Measurements from ENCODE around the gene TSHZ3. TPM values are rescaled to one million over a fixed set of nuclear protein-coding genes. Genes with fewer than 3 reads are reported as not detected.

Gene TSHZ3
- total and polyA plus RNA-seq, 9 donors = 8.0 to 19.8 (median 16.2) TPM

DNA sequence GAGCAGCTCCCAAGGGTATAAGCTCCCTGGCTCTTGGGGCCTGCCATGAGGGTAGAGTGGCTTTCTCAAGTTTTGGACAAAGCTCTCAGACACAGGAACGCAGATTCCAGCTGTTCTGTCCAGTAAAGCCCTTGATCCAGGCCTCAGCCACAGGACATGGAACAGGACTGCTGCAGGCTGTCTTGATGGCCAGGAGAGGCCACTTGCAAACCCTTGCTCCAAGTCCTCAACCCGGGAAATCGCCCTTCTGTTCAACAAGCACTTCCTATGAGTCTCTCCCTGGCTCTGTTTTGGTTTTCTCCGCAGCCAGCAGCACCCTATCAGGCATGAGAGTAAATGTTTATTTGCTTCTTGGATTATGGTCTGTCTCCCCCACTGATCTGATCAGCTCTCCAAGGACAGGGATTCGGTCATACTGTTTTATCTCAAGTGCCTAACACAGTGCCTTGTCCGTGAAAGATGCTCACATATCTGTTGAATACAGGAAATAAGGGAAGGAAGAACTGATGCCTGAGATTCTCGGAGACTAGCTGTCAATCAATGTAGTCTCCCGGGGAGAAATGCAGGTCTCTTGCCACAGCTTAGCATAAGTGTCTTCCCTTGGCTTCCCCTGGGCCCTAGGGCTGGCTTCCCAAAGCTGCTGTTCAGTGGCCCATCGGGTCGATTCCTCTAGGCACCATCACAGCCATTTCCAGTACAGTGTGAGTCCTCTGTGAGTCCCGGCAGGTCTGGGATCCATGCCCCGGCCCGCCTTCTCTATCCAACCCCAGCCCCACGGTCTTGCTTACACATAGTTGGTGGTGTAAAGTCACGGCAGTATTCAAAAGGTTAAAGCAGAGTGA is 90.8 kb downstream of the TSHZ3 start:
- H3K36me3 ChIP-seq (ENCODE audit: control insufficient read depth, insufficient read depth, low read length) = no peaks in the 10 kb centered on the region
- H3K27me3 ChIP-seq (ENCODE audit: control insufficient read depth, insufficient read depth, low read length) = peaks cover 2% of the 10 kb centered on the region
- 58% methylated on average over 7 of the region's 15 CpGs for WGBS (ENCODE audit: insufficient coverage)
- H3K4me3 ChIP-seq (ENCODE audit: low read length) = no peak overlapping the region
- peaks cover 84% of the 10 kb centered on the region for H3K4me1 ChIP-seq (ENCODE audit: control insufficient read depth, insufficient read depth, low read length)
- H3K27ac ChIP-seq (ENCODE audit: low read length) = peak overlapping the region; percentile 80
- DNase-seq = no peak
- no peaks in the 10 kb centered on the region for H3K9me3 ChIP-seq (replicated peaks; ENCODE audit: control insufficient read depth, low read depth, low read length)

DNA sequence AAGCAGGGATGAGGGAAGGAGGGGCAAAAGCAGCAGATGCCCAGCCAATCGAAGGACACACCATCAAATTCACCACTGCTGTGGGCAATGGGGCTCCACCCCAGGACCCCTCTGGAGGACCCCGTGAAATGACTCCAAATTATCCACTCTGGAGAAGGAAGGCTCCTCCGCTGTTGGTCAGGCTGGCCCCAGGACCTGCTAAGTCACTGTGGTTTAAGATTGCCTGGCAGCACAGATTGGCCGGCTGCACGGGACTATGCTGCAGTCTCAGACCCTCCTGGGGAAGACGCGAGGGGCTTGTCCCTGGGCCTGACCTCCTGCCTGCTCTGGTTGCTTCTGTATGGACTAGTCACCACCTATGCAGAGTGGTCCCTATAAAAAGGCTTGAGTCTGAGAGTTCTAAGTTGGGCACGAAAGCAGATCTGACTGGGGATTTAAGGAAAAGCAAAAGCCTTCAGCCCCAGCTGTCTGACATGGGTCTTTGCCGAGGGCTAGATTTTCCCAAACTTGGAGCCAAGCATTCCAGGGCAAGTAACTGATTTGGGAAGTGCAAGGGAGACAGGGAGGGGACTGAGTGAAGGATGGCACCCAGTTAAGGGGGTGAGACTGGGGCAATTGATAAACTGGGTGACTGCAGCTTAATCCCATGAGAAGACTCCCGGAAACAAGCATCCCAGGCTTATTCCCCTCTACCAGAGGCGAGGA is 91.7 kb downstream of the TSHZ3 start:
- Histone ChIP-seq H3K27ac (ENCODE audit: low read length) (peak overlapping the region; percentile 80), H3K9me3 (replicated peaks; ENCODE audit: control insufficient read depth, low read depth, low read length) (no peaks in the 10 kb centered on the region), H3K36me3 (ENCODE audit: control insufficient read depth, insufficient read depth, low read length) (no peaks in the 10 kb centered on the region), H3K4me1 (ENCODE audit: control insufficient read depth, insufficient read depth, low read length) (peaks cover 78% of the 10 kb centered on the region), H3K4me3 (ENCODE audit: low read length) (no peak overlapping the region), H3K27me3 (ENCODE audit: control insufficient read depth, insufficient read depth, low read length) (peaks cover 2% of the 10 kb centered on the region)
- 67% methylated on average over 9 of the region's 11 CpGs for WGBS (ENCODE audit: insufficient coverage)
- DNase-seq = peak; percentile 66

DNA sequence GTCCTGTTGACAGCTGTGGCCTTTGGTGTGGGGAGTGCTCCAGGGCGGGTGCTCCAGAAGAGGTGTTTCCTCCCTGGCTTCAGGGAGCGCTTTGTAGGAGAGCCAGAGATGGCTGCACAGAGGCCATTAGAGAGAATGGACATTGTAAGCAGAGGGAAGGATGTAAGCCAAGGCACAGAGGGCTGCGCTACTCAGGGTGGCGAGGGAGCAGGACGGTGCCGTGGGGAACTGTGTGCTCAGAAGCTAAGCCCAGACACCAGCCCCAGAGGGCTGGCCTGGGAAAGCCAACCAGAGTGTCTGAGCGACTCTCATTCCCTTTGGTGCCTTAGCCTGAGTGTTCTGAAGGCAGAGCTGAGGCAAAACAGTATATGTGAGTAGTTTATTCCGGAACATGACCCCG is 92.2 kb downstream of the TSHZ3 start:
- Histone ChIP-seq H3K36me3 (ENCODE audit: control insufficient read depth, insufficient read depth, low read length) (no peaks in the 10 kb centered on the region), H3K27ac (ENCODE audit: low read length) (peak overlapping the region; percentile 80), H3K27me3 (ENCODE audit: control insufficient read depth, insufficient read depth, low read length) (peaks cover 2% of the 10 kb centered on the region), H3K4me1 (ENCODE audit: control insufficient read depth, insufficient read depth, low read length) (peaks cover 74% of the 10 kb centered on the region), H3K9me3 (replicated peaks; ENCODE audit: control insufficient read depth, low read depth, low read length) (no peaks in the 10 kb centered on the region), H3K4me3 (ENCODE audit: low read length) (no peak overlapping the region)
- DNase-seq = no peak
- 74% methylated on average over 6 of the region's 9 CpGs for WGBS (ENCODE audit: insufficient coverage)

DNA sequence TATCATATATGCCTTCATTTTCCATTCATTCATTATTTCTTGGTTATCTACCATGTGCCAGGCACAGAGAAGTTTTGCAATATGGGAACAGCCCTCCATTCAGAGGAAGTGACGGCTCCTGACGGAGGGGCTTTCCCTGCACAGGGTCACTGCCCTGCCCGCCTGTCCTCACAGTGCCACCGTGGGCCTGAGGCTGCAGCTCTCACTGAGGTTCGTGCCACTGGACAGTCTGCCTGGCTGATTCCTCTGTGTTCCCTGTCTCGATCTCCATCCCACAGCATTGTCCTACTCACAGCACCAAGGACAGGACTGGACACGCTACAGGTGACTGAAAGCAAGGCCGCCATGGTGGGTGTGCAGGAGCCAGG is 92.7 kb downstream of the TSHZ3 start:
- Histone ChIP-seq H3K36me3 (ENCODE audit: control insufficient read depth, insufficient read depth, low read length) (no peaks in the 10 kb centered on the region), H3K27ac (ENCODE audit: low read length) (peak overlapping the region; percentile 80), H3K4me3 (ENCODE audit: low read length) (no peak overlapping the region), H3K4me1 (ENCODE audit: control insufficient read depth, insufficient read depth, low read length) (peaks cover 71% of the 10 kb centered on the region), H3K9me3 (replicated peaks; ENCODE audit: control insufficient read depth, low read depth, low read length) (no peaks in the 10 kb centered on the region), H3K27me3 (ENCODE audit: control insufficient read depth, insufficient read depth, low read length) (peaks cover 2% of the 10 kb centered on the region)
- no peak for DNase-seq
- WGBS (ENCODE audit: insufficient coverage) = 91% methylated on average over 5 of the region's 8 CpGs

DNA sequence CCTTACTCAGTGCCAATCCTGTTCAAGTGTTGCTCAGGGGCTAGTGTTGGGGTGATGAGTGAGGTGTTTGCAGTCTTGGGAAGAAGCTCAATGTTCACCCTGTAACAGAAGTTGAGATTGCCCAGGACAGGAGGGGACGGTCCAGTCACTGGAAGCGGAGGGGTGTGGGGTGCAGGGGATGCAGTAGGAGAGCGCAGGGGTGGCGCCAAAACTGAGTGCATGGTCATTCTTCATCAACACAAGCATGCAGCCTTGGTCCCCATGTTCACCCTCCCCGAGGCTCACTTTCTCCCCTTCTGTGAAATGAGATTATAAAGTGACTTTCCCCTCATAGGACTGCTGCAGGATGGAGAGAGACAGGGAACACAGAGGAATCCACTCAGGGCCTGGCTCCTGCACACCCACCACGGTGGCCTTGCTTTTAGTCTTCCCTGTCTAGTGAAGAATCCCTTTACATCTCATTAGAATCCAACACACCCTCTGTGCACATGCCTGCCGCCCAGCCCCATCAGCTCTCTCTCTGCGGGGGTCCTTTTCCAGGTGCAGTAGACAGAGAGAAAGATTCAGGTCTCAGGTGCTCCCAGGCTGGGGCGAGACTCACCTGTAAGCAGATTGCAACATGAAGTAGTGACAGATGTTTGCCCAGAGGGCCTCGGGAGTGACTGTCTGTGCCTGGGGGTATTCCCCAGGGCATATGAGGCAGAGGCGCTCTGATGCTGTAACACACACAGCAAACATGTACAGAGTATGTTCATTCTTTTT is 93.2 kb downstream of the TSHZ3 start:
- peaks cover 2% of the 10 kb centered on the region for H3K27me3 ChIP-seq (ENCODE audit: control insufficient read depth, insufficient read depth, low read length)
- 69% methylated on average over 3 of the region's 11 CpGs for WGBS (ENCODE audit: insufficient coverage)
- no peak overlapping the region for H3K4me3 ChIP-seq (ENCODE audit: low read length)

DNA sequence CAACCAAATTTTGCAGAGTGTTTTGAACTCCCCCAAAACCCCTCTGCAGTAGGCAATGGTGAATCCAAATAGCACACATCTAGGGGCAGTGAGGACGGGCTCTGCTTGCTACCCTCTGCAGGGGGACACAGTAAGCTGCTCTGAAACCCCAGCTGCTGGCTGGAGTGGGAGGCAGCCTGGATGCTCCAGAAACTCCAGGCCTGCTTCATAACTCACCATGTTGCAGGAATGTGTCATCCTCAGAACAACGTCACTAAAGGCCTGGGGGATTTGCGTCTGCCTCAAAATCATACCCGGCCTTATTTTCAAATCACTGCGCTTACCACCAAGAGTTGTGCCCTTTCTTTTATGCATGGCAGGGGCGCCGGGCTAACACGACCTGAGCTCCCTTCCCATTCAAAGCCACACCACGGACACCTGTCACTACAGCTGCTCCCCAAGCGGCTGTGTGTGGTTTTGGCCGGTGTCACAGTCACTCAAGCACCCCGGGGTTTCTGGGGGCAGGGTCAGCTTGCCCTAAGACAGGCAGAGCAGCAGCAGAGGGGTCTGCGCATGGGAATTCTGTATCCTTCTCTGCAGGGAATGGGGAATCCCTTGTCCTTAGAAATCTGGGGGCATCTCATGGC is 93.9 kb downstream of the TSHZ3 start:
- DNase-seq = peak; percentile 68
- no peaks in the 10 kb centered on the region for H3K9me3 ChIP-seq (replicated peaks; ENCODE audit: control insufficient read depth, low read depth, low read length)
- peaks cover 61% of the 10 kb centered on the region for H3K4me1 ChIP-seq (ENCODE audit: control insufficient read depth, insufficient read depth, low read length)
- peaks cover 2% of the 10 kb centered on the region for H3K27me3 ChIP-seq (ENCODE audit: control insufficient read depth, insufficient read depth, low read length)
- no peaks in the 10 kb centered on the region for H3K36me3 ChIP-seq (ENCODE audit: control insufficient read depth, insufficient read depth, low read length)
- 62% methylated on average over 9 of the region's 13 CpGs for WGBS (ENCODE audit: insufficient coverage)
- peak overlapping the region; percentile 91 for H3K27ac ChIP-seq (ENCODE audit: low read length)
- no peak overlapping the region for H3K4me3 ChIP-seq (ENCODE audit: low read length)

More for the DNA sequence above, 93.2 kb downstream of the TSHZ3 start:
- peak overlapping the region; percentile 91 for H3K27ac ChIP-seq (ENCODE audit: low read length)
- H3K9me3 ChIP-seq (replicated peaks; ENCODE audit: control insufficient read depth, low read depth, low read length) = no peaks in the 10 kb centered on the region
- peaks cover 67% of the 10 kb centered on the region for H3K4me1 ChIP-seq (ENCODE audit: control insufficient read depth, insufficient read depth, low read length)
- no peaks in the 10 kb centered on the region for H3K36me3 ChIP-seq (ENCODE audit: control insufficient read depth, insufficient read depth, low read length)
- no peak for DNase-seq

DNA sequence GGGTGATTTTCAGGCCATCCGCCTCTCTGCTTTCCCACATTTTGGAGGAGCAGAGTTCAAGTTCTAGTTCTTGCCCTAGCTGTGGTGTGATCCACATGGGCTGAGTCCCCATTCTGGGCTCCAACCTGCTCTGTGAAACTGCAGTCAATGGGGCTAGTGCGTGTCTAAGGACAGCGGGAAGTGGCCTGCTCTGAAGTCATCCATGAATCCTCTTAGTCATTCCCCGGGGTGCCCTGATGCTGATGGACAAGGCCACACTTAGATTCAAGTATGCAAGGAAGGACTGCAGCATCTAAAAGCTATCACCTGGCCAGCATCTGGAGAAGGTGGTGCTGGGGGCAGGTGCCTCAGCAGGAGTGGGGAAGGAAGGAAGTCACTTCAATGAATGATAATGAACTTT is 94.6 kb downstream of the TSHZ3 start:
- peaks cover 2% of the 10 kb centered on the region for H3K27me3 ChIP-seq (ENCODE audit: control insufficient read depth, insufficient read depth, low read length)

DNA sequence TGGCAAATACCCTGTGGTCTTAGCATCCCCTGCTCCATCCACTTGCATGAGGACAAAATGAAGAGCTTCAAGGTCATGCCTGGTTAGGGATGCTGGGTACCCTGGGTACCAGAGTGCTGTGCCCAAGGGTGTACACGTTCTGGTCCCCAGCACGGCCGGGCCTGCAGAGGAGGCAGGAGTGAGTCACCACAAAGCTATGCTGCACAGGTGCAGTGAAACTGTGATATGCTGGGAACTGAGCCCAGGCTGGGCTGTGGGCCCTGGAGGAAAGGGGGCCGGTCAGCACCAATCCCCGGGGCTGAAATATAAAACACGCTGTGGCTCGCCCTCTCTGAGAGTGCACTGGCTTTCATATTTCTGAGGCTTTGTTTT is 95.1 kb downstream of the TSHZ3 start:
- H3K27me3 ChIP-seq (ENCODE audit: control insufficient read depth, insufficient read depth, low read length) = peaks cover 2% of the 10 kb centered on the region
- no peak overlapping the region for H3K4me3 ChIP-seq (ENCODE audit: low read length)
- DNase-seq = peak; percentile 86
- 5% methylated on average over 7 of the region's 7 CpGs for WGBS (ENCODE audit: insufficient coverage)
- no peaks in the 10 kb centered on the region for H3K36me3 ChIP-seq (ENCODE audit: control insufficient read depth, insufficient read depth, low read length)
- no peaks in the 10 kb centered on the region for H3K9me3 ChIP-seq (replicated peaks; ENCODE audit: control insufficient read depth, low read depth, low read length)
- peaks cover 56% of the 10 kb centered on the region for H3K4me1 ChIP-seq (ENCODE audit: control insufficient read depth, insufficient read depth, low read length)
- peak overlapping the region; percentile 91 for H3K27ac ChIP-seq (ENCODE audit: low read length)

More for the DNA sequence above, 94.6 kb downstream of the TSHZ3 start:
- no peaks in the 10 kb centered on the region for H3K36me3 ChIP-seq (ENCODE audit: control insufficient read depth, insufficient read depth, low read length)
- no peak overlapping the region for H3K4me3 ChIP-seq (ENCODE audit: low read length)
- no peaks in the 10 kb centered on the region for H3K9me3 ChIP-seq (replicated peaks; ENCODE audit: control insufficient read depth, low read depth, low read length)
- no peak for DNase-seq
- WGBS (ENCODE audit: insufficient coverage) = 74% methylated on average over 4 of the region's 4 CpGs
- H3K4me1 ChIP-seq (ENCODE audit: control insufficient read depth, insufficient read depth, low read length) = peaks cover 58% of the 10 kb centered on the region
- peak overlapping the region; percentile 91 for H3K27ac ChIP-seq (ENCODE audit: low read length)

DNA sequence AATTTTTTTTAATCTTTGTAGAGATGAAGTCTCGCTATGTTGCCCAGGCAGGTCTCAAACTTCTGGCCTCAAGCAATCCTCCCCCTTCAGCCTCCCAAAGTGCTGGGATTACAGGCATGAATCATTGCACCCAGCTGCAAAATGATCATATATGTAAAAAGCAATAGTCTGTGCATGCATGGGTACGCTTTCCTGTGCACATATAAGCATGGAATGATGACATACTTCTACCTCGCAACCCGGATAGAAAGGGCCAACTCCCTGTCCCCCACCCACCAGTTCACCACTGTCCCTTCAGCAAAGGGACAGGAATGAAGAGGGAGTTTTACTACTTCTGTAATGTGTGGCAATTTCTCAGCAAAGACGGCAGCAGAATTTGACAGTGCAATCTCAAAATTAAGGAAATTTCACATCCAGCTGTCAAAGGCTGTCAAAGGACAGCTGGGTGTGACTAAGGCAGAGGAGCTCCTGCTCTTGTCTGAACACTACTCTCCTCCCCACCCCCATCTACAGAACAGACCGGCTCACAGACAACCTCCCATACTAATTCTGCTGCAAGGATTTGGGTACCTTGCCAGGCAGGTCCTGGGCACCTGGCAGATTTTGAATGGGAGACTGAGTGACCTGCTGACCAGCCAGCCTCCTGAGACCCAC is 95.6 kb downstream of the TSHZ3 start:
- Histone ChIP-seq H3K4me1 (ENCODE audit: control insufficient read depth, insufficient read depth, low read length) (peaks cover 54% of the 10 kb centered on the region), H3K27me3 (ENCODE audit: control insufficient read depth, insufficient read depth, low read length) (peaks cover 2% of the 10 kb centered on the region), H3K9me3 (replicated peaks; ENCODE audit: control insufficient read depth, low read depth, low read length) (no peaks in the 10 kb centered on the region), H3K36me3 (ENCODE audit: control insufficient read depth, insufficient read depth, low read length) (no peaks in the 10 kb centered on the region), H3K4me3 (ENCODE audit: low read length) (no peak overlapping the region), H3K27ac (ENCODE audit: low read length) (peak overlapping the region; percentile 91)
- peak; percentile 62 for DNase-seq
- WGBS (ENCODE audit: insufficient coverage) = no CpG with 5 or more reads among the region's 6 CpGs
